ENCODE results near the gene EAF1.
"Not testable (repeated sequence)": the region's sequence is repeated elsewhere in the genome, so short reads cannot be mapped to it uniquely, and the experiment has no call there.

Gene EAF1

DNA sequence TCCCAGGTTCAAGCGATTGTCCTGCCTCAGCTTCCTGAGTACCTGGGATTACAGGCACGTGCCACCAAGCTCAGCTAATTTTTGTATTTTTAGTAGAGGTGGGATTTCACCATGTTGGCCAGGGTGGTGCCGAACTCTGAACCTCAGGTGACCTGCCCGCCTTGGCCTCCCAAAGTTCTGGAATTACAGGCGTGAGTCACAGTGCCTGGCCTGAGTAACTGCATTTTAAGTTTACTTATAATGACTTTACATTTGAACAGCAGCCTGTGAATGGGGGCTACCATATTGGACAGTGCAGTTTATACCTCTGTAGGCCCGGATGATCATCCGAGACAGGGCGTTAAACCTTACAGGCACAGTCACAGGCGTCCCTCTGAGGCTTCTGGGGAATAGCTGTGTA, 24.8 kb downstream of the EAF1 start:
- no peak for DNase-seq

DNA sequence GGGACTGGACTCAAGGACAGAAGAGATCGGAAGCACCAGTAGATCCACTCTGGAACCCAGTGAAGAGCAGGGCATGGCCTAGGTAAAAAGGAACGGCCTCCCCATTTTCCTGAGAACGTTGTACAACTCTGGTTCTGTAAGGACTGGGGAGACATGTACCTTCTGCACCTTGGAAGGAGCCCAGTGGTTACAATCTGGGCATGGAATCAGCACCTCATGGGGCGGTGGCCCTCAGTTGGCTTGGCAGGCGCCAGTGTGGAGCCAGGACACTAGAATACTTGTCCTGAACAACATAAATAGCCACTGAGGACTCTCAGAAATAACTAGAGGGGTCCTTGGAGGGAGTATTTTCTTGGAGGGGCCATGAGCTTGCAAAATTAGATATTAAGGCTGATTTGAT, 25.6 kb downstream of the EAF1 start:
- no peak for DNase-seq

DNA sequence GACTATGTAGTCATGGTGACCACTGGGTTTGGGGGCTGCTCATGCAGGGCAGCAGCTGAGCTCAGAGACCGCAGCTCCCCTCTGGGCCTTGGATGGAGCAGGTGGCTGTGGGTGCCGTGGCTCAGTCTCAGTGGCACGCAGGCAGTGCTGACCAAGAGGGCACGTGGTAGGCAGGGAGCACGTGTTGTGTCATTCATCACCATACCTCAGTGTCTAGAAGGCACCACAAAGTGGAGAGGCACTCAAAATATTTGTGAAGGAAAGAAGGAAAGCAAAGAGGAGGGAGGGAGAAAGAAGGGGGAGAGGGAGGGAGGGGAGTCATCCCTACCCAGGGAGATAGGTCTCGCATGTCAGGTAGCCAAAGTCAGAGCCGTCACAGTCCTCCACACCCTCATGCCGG, 26.1 kb downstream of the EAF1 start:
- DNase-seq = no peak

DNA sequence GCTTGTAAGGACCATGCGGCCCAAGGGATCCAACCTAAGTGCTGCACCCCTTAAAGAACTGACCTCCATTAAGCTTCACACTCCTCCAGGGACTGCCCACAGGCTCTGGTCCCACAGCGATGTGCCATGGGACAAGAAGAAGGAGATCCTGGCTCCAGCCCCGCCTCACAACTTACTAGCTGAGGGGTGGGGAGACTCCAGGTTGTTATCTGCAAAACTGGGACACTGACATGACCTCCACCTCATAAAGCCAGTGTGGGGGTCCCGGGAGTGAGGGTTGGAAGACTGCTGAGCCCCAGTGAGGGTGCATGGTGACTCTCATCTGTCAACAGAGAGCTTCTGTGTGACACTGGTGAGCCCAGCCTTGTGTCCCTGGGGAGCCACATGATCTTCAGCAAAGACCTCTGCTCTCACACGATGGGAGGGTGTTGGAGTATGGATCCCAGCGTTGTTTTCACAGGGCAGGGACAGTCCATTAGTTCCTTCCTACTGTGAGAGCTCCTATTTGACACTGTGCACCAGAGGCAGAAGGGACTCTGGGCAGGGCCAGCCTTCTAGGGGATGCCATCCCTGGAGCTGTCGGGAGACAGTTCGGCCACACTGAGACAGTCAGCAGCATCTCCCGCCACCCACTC, 26.7 kb downstream of the EAF1 start:
- DNase-seq = no peak

DNA sequence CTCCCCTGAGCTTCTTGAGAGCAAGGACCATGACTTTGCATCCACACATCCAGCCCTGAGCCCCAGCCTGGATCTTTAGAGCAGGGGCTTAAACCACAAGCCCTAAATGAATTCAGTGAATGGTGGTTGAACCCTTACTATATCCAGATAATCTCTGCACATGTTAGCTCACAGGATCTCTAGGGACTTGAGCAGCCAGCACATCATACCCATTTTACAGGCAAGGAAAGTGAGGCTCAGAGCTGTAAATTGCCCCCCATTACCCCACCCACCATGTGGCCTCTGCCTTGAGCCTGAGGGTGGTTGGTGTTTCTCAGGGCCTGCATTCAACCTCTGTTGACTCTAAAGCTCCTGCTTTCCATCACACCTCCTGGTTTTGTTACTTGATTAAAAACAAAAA, 27.6 kb downstream of the EAF1 start:
- DNase-seq = no peak

DNA sequence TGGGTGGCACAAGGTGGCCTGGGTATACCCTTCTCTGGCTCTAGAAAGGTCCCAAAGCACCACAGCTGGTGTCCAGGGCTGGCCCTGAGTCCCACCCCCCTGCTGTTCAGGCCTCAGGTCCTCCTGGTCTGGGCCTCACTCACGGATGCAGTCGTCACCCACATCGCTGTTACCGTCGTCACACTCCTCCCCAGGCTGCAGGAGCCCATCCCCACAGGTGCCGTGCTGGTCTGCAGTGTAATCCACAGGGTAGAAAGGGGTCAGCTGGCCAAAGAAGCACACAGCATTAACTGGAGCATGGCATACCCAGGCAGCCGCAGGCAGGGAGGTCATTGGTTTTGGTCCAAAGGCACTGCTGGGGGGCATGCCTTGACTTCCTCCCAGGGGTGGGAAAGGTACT, 28.4 kb downstream of the EAF1 start:
- no peak for DNase-seq

DNA sequence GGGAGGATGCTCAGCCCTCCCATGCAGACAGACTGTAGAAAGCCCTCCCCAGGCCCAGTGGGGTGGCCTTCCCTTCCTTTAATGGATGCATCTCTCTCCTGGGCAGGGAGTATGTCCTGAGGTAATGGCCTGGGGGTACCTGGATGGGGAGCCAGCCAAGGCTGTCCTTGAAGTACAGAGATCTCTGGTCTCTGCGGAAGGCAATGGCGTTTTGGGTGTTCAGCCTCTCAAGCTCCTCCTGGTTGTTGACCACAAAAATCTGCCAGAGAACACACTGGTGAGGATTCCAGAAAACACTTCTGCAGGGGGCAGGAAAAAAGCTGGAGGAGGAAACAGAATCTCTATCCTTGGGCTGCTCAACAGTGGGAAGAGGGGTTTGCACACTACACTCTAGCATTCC, 28.9 kb downstream of the EAF1 start:
- DNase-seq = no peak

DNA sequence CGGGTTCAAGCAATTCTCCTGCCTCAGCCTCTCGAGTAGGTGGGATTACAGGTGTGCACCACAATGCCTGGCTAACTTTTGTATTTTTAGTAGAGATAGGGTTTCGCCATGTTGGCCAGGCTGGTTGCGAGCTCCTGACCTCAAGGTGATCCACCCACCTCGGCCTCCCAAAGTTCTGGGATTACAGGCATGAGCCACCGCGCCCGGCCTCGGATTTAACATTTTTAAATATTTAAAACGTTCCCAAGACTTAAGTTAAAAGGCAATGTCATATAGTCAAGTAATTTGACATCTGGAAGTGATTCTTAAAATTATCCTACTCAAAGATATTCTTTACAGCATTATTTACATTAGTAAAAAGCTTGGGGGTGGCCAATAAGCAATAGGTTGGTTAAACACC, 29.5 kb downstream of the EAF1 start:
- not testable (repeated sequence) for DNase-seq

DNA sequence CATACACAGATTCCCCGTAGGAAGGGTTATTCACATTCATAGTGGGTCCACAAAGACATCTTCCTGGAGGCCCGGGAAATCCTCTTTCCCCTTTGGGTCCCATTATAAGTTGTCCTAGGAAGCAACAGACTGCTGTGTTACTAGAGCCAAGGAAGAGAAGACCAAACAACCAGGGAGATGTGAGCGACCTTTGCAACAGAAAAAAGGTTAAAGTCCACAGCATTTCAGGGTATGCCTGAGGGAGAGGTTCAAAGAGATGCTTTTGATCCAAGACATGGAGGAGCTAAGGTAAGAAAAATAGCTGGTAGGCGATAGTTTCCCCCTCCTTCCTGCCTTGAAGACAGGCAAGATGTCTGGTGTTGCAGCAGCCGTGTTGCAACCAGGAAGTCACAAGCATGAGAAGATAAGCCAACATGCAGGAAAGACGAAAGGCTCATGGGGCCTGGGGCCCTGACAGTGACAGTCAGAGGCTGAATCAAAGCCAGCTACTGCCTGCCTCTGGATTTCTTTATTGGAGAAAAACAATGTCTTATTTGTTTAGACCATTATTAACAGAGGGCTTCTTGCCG, 30.9 kb downstream of the EAF1 start:
- peak in 1 of 5 experiments; percentile 18 for DNase-seq

DNA sequence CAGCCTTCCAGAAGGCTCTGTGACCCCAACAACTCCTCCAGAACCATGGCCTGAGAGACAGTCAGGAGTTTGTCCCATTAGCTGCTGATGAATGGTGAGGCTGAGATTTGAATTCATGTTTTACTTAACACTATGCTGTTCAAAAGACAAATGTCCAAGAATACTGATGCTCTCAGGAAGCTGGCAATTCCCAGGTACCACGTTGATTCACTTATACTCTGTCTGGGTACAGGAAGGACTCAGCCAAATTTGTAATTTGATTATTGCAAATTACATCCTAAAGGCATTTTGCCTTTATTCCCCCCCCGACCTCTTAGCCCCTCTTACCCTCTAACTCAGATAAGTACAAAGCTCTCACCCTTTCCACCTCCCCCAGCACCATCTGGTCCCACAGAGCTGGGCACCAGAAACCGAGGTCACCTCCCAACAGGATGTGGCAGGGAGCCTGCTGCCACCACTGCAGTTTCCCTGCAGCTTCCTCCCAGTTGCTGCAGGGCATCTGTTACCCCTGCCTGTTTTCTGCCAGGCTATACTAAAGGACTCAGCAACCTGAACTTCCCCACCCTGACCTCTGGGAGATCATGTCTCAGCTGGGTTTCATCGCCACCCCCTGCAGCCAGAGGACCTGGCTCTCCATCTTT, 33.6 kb downstream of the EAF1 start:
- peak in 2 of 5 experiments; percentile 15 to 78 for DNase-seq

DNA sequence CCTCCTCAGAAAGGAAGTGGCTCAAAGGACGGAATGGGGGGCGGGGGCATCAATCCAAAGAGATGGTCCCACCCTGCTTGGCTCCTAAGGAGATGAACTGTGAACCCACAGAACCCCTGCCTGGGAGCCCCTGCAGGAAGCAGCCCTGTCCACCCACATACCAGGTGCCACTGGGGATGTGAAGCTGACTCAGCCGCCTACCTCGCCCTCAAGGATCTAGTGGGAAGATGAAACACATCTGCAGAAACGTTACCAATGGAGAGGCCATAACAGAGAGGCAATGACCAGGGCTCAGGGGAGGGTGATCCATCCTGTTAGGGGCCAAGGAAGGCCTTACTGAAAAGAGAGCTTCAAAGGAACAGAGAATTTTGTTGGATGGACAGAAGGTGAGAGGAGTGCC, 35.1 kb downstream of the EAF1 start:
- no peak for DNase-seq

DNA sequence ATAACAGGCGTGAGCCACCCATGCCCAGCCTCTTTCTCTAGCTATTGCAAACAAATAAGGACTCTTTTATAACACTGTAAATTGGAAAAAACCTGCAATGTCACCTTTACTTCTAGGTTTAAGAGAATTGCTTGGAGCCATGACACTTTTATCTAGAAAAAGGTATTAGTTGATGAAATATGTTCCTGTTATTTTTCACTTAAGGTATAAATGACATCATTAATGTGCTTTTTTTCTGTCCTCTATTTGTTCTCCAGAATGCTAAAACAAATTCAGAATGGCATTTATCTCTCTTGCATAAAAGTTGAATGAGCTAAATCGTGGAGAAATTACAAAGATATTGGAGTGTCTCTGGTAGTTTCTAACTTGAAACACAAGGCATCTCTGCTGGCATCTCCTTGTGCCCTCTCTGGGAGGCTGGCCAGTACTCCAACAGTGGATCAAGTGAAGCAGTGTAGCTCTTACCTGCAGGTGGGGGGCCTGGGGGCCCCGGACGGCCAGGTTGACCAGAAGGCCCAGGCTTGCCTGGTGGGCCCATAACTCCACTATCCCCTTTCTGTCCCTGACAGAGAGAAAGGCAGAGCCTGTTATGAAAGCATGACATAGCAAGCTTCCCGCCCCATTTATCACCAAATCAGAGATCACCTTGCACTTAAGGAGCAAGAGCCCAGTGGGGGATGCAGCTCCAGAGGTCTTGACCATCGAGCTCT, 38.6 kb downstream of the EAF1 start:
- DNase-seq = no peak

DNA sequence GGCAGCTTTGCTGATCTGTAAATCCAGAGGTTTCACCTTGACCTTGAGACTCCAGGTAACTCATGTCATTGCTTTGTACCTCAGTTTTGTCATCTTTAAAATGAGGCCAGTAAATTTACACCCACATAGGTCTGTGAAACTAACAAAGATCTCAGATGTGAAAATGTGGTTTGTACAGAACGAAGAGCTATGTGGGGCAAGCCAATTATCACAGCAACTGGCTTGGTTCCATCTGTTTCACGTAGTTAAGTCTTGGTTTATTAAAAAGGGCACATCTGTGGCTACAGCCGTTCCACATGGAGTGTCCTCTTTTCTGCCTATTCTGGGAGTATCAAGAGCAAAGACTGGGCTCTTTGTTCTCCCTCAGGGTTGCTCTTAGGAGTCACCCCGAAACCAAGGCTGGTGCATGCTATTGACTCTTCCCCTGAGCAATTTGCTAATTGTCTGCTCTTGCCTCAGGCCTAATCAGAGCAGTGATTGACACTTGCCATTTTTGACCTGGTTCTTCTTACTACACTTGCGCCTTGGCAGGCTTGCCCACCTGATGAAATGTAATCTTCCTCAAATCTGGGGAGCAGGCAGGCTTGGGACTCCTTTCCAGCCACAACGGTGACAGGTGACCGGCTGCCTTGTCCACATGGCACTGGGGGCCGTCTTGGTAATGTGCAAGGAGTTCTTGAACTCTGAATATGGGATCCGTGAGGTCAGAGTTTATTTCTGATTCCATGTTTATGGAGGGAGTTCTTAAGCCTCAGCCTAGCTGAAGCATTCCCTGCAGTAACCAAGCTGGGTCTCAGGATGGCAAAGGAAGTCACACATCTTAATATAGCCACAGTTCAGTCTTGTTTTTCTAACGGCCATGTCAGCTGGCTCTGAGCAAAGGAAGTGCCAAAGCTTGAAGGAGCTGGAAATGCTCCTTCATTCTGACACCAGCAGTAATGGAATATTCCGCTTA, 40.1 kb downstream of the EAF1 start:
- peak in 2 of 5 experiments; percentile 18 to 34 for DNase-seq

DNA sequence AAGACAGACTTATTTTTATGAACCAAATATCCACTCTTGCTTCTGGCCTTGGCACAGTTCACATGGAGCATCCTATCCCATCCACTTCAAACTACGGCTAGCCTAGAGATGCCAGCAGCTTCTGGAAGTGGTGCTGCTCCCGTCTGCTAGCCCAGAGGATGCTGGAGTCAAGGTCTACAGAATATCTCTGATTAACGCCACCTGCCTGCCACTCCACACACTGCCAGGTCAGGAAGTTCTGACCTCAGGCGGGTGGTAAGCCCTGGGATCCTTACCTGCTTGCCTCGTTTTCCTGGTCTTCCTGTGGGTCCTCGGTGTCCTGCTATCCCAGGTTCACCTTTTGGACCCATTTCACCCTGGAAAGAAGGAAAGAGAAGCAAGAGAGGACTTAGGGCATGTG, 42.9 kb downstream of the EAF1 start:
- DNase-seq = no peak

DNA sequence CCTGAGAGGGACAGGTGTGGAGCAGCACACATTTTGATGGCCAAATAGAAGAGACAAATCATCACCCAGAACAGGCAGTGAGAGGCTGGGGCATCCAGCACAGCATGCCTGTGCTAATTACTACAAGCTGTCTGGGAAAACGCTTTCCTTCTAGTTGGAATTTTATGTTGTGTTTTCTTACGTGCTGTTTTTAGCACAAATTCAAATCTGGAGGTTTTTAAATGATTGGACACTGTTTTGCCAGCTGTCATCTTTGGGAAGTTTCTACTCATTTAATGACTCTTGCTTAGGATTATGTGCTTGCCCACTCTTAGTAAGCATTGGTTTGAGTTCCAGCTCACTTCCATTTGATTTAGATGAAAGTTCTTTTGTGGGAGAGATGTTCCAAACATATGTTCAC, 43.5 kb downstream of the EAF1 start:
- no peak for DNase-seq

DNA sequence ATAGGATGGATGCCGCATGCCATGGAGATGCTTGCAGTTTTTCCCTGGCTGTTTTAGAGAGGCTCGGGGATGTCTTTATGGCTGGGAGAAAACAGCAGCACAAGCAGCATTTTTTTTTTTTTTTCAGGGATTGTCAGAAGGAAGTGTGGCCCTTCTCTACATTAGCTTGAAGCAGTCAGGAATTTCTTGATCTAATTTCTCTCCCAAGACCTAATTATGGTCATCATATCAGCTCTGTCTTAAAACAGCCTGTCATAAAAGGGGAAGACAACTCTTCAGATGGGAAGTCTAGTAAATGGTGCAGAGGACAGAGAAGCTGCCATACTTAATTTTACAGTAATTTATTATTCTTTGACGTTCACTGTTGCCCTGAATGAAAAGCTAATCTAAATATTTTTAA, 44.5 kb downstream of the EAF1 start:
- DNase-seq = no peak

DNA sequence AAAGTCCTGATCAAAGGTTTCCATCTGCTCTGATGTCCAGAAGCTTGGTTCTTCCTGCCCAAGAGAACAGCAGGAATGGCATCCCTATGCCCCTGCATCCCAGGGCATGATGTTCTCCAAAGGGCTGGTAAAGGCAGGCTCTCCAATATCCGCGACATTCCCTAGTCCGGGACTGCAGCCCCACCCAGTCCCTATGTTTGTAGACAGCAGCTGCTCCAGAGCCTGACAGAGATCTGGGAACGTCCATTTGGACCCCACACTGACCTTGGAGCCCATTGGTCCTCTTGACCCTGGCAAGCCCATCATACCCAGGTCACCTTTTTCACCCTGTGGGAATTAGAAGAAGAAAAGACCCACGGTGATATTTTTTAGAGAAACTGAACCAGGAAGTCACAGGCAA, 47.8 kb downstream of the EAF1 start:
- no peak for DNase-seq

DNA sequence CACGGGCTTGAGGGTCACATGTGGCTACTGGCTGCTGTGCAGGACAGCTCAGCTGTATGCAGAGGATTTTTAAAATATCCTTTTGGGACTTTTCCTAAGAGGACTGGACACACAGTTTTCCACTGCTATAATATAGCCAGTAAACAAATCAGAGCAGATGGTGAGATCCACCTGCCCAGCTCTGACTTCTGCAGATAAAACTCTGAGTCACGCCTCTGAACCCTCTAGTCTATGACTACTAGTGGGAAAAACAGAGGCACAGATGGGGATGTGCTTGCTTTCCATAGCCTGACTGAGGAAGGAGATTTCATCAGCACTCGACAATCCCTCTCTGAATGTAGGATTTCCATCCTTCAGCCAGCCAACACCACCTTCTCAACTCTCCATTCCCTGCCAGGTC, 49.0 kb downstream of the EAF1 start:
- DNase-seq = no peak

DNA sequence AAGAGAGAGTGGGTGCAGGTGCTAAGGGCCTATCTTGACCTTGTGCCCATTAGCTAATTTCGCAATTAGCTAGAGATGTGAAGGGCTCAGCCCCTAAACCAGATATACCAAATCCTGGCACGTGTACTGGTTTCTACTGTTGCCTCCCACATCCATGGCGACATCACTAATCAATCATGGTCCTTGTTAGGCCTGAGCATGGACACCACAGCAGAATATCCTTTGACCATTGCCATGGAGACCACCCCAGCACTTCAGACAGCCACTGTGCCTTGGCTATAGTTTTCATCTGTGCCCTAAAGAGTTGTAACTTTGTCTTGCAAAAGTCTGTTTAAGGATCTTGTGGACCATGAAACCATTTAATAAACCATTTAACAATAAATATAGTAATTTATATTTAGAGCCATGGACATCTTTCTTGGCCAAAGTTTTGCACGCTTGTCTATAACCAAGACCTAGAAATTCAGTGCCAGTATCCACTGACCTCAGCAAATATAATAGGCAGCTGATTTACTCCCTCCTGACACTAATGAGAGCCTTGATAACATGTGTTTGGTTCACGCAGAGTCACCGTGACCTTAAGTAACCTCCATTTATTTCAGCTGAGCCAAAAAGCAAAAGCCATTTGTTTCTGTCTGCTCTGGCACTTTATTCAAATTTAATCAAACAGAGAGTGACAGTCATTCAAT, 50.7 kb downstream of the EAF1 start:
- DNase-seq = no peak

DNA sequence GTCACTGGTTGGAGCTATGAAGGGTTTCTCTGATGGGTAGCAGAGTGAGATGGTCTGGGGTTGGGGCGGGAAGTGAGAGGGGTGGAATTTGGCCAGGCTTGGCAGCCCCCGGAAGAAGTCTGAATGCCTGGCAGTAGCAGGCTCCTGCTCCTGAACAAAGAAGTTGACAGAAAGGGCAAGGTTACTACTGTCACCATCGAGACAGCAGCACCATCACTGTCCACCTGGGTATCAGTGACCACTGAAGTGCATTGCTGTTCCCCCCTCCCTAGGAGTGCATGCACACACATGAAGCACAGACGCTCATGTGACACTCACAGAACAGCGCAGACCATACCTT, 51.2 kb downstream of the EAF1 start:
- no peak for DNase-seq

DNA sequence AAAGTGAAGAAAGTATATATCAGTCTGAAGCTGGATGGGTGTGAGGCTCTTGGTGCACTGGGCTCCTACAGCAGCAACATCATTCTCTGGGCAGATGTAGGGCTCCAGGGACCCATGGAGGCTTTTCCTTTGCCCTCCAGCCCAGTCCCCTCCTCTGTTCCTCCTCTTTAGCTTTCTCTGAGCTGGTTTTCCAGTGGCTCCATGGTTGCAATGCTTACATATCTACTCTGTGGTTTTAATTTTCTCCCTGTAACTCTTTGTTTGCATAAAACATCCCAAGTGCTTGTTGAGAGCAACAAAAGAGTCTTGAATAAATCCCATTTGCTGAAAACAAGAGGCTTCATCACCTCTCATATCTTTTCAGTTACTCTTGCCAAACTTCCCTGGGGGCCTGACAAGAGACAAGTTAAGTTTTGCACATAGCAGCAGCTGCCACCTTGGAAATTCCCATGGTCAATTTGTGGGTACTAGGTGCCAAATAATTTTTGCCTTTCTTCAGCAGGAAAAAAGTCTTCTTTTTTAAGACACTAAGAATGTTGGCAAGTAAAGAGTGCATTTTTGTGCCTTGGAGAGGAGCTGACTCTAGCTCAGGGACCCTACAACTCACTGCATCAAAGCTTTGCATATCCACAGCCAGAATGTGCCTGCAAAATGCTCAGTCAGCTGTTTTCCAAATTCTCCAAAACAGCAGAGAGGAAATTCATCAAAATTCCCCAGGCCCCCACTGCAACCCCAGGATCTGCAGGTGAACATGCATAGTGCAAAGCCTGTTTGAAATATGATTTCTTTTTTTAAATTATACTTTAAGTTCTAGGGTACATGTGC, 52.2 kb downstream of the EAF1 start:
- DNase-seq = no peak
